ENCODE results near the gene VPS9D1.

The VPS9D1 gene

DNA sequence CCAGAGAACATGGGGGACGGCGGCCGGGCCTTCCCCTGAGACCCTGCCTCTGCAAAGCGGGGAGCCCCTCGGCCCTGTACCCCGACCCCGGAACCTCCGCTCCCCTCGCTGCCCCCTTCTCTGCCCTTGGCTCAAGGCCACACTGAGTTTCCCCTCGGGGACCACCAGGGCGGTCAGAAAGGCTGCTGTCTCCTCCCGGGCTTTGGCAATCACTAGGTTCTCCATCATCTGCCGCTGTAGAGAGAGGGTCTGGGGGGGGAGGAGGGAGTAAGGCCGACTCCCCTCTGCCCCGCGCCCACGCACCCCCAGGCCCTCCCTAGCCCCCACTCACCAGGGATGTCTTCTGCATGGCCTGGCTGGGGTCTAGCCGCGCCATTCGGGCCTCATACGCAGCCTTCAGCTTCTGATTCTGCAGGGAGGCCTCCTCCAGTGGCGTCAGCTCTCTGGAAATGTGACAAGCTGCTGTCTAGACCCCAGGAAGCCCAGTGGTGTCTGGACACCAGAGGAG is 8.4 kb downstream of the VPS9D1 start:
- peak overlapping the region; percentile 57; the same call in 1 of the 2 replicates for H3K27ac ChIP-seq
- TF ChIP-seq CTCF (conservative IDR thresholded peaks at IDR 0.05): no peak

DNA sequence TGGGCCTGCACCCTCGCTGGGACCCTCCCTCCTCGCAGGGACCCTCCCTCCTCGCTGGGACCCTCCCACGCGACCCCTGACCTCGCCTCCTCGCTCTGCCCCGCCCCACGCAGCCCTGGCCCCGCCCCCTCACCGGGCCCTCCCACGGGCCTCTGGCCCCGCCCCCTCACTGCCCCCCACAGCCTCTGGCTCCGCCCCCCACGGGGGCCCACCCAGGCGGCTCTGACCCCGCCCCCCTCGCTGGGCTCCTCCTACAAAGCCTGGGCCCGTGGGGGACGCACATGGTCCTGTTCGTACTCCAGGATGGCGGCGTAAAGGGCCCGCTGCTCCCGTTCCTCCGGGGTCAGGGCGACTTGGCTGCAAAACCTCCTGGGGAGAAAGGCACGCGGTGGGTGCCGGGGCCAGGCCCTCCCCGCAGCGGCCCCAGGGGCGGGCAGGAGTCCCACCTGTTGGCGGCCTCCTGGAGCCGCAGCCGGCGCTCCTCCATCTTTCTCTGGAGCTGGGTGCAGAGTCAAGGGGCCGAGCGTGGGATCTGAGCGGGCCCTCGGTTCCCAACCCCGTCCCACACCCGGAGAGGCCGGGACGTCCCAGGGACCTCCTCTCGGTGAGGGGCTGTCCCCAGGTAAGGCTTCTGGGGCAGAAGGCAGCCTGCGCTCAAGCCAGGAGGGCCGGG is 9.0 kb downstream of the VPS9D1 start:
- no peak for TF ChIP-seq CTCF (conservative IDR thresholded peaks at IDR 0.05)
- peak overlapping the region; percentile 57; the same call in 1 of the 2 replicates for H3K27ac ChIP-seq

DNA sequence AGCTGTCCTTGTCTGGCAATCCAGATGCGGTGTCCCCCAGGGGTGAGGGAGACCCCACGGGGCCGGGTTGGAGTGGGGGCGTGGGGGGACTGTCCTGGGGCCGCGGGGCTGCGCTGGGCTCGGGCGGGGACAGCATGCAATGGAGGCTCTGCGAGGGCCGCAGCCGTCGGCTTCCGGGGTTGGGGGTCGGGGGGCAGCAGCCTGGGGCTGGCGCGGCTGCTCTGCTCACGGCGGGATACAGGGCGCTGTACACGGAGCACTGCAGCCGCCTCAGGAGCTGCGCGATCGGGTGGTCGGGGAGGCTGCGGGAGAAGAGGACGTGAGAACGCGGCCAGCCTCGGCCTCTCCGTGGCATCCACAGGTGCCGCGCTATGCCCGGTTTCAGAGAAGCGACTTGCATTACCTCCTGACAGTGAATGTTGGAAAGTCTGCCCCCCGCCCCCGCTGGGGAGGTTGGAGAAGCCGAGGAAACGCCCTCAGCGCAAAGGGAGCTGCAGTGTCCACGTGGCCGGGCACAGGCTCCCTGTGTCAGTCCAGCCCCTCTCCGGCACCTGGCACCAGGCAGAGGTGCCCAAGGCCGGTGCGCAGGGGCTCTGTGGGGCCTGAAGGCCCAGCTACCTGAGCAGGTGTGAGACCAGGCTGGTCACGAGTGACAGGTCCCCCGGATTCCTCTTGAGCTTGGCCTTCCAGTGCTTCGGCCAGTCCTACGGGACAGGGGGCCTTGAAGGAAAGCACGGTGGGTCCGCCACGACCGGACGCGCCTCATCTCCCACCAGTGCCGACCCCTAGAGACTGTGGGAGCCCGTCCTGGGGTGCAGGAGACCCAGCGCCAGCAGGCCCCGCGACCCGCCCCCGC is 9.8 kb downstream of the VPS9D1 start:
- no peak for TF ChIP-seq CTCF (conservative IDR thresholded peaks at IDR 0.05)
- no peak overlapping the region for H3K27ac ChIP-seq

GRCh38 chr16:89709716-89710432 is 10.8 kb downstream of the VPS9D1 start:
- TF ChIP-seq CTCF (conservative IDR thresholded peaks at IDR 0.05): no peak
- no peak overlapping the region for H3K27ac ChIP-seq

- no peak for TF ChIP-seq CTCF (conservative IDR thresholded peaks at IDR 0.05)
- no peak overlapping the region for H3K27ac ChIP-seq
Measured at GRCh38 chr16:89709166-89709565, 11.5 kb downstream of the VPS9D1 start.

- no peak overlapping the region for H3K27ac ChIP-seq
- no peak for TF ChIP-seq CTCF (conservative IDR thresholded peaks at IDR 0.05)
Measured at GRCh38 chr16:89708481-89708931, 12.2 kb downstream of the VPS9D1 start.

DNA sequence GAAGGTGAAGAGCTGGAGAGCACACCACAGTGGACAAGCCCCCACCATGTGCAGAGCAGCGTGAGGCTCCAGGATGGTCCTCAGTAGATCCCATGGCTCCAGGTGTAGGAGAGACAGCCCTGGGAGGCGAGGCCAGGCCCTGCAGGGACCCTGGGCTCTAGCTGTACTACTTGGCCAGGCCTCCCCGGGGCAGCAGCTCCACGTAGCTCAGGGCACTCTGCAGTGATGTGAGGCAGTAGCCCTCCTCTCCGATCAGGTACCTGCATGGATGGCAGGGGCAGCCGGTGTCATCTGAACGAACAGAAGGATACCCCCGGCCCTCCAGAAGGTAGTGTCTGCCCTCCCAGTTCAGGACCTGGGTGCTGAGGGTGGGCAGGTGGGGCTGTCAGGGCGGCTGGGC is 13.0 kb downstream of the VPS9D1 start:
- no peak for TF ChIP-seq CTCF (conservative IDR thresholded peaks at IDR 0.05)
- H3K27ac ChIP-seq: no peak overlapping the region
